ENCODE results near the gene TNRC6C. TPM values are rescaled to one million over a fixed set of nuclear protein-coding genes. Genes with fewer than 3 reads are reported as not detected.

TNRC6C gene
- total RNA-seq, 1 donor from 2014 or later = 27.0 TPM

DNA sequence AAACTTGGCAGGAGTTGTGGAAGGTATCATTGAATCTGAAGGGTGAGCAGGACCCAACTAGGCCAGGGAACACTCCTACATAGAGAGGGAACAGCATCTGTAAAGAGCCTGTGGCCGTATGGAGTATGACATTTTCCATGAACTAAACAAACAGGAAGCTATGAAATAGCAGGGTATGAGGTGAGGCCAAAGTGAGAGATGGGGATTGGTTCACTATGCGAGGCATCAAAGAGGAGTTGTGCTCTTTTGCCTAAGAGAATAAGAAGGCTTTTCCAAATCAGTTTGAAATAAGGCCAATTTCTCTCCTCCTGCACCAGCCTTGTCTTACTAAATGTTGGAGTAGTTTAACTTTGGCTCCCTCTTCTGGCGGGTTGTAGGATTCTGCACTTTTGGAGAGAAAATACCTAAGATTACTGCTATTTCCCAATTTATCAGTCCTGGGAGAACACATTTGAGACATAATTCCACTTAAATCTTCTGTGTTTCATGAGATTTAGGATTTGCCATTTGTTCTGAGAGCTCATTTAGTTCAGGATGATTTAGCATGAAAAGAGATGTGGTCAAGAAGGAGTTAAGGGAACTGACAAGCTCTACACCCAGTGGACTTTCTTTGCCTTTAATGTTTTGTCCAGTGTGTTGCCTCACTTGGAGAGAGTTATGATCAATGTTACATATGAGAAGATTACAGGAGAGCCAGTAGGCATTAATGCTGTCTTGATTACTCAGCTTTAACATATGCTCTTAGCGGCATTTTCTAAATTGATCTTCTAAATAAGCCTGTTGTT lies 55.4 kb downstream of the TNRC6C start:
- H3K4me1 Mint-ChIP-seq = no peaks in the 10 kb centered on the region

DNA sequence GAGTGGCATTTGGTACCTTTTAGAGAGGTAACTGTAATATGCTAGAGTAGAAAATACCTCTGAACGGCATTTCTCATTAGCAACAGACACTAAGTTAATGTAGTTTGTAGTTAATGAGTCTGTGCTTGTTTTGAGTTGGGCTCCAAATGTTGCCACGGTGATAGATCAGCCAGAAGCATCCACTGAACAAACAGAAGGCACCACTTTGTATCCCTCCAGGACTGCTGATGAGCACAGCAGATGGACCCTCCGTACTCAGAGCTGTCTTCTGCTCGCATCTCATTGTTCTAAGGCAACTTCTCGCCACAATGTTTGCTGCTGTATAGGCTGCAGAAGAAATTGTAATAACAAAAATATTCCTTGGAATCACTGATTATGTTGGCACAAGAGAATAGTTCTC lies 56.1 kb downstream of the TNRC6C start:
- Mint-ChIP-seq H3K4me1 (no peaks in the 10 kb centered on the region), H3K36me3 (no peaks in the 10 kb centered on the region), H3K27ac (no peak overlapping the region), H3K27me3 (ENCODE audit: low read depth) (no peaks in the 10 kb centered on the region), H3K4me3 (no peak overlapping the region), H3K9me3 (no peaks in the 10 kb centered on the region)
- TF ChIP-seq, protein P1, sequence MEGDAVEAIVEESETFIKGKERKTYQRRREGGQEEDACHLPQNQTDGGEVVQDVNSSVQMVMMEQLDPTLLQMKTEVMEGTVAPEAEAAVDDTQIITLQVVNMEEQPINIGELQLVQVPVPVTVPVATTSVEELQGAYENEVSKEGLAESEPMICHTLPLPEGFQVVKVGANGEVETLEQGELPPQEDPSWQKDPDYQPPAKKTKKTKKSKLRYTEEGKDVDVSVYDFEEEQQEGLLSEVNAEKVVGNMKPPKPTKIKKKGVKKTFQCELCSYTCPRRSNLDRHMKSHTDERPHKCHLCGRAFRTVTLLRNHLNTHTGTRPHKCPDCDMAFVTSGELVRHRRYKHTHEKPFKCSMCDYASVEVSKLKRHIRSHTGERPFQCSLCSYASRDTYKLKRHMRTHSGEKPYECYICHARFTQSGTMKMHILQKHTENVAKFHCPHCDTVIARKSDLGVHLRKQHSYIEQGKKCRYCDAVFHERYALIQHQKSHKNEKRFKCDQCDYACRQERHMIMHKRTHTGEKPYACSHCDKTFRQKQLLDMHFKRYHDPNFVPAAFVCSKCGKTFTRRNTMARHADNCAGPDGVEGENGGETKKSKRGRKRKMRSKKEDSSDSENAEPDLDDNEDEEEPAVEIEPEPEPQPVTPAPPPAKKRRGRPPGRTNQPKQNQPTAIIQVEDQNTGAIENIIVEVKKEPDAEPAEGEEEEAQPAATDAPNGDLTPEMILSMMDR (IDR thresholded peaks at IDR 0.05; ENCODE audit: unreplicated experiment) = no peak
- no peak for DNase-seq (ENCODE audit: low spot score in 2 of 2, unreplicated experiment in 2 of 2)

More for the DNA sequence above, 55.4 kb downstream of the TNRC6C start:
- no peak overlapping the region for H3K4me3 Mint-ChIP-seq
- no peaks in the 10 kb centered on the region for H3K36me3 Mint-ChIP-seq
- no peaks in the 10 kb centered on the region for H3K9me3 Mint-ChIP-seq
- peak in 1 of 2 experiments; percentile 49 for DNase-seq (ENCODE audit: low spot score in 2 of 2, unreplicated experiment in 2 of 2)
- no peak overlapping the region for H3K27ac Mint-ChIP-seq
- H3K27me3 Mint-ChIP-seq (ENCODE audit: low read depth) = no peaks in the 10 kb centered on the region
- TF ChIP-seq, protein P1 (IDR thresholded peaks at IDR 0.05; ENCODE audit: unreplicated experiment) = peak; percentile 65

DNA sequence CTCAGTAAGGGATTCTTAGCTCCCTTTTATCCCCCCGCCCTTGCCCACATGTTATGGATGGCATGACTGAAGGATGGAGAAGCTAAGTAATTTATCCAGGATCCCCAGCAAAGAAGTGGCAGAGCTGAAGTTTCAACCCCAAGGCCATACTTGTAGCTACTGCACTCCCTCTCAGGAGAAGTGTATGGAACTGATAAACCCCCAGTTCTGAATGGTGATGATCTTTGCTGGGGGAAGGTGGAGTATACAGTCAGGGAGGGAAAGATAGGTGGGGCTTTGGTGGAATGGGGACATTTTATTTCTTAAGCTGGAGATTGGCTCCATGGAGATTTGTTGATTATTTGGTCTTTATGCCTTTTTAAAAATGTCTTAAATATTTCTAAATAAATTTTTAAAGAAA lies 58.3 kb downstream of the TNRC6C start:
- Mint-ChIP-seq H3K4me3 (no peak overlapping the region), H3K9me3 (no peaks in the 10 kb centered on the region), H3K27me3 (ENCODE audit: low read depth) (no peaks in the 10 kb centered on the region), H3K4me1 (no peaks in the 10 kb centered on the region), H3K27ac (no peak overlapping the region), H3K36me3 (no peaks in the 10 kb centered on the region)
- DNase-seq (ENCODE audit: low spot score in 2 of 2, unreplicated experiment in 2 of 2) = no peak
- TF ChIP-seq, protein P1 (IDR thresholded peaks at IDR 0.05; ENCODE audit: unreplicated experiment) = no peak

DNA sequence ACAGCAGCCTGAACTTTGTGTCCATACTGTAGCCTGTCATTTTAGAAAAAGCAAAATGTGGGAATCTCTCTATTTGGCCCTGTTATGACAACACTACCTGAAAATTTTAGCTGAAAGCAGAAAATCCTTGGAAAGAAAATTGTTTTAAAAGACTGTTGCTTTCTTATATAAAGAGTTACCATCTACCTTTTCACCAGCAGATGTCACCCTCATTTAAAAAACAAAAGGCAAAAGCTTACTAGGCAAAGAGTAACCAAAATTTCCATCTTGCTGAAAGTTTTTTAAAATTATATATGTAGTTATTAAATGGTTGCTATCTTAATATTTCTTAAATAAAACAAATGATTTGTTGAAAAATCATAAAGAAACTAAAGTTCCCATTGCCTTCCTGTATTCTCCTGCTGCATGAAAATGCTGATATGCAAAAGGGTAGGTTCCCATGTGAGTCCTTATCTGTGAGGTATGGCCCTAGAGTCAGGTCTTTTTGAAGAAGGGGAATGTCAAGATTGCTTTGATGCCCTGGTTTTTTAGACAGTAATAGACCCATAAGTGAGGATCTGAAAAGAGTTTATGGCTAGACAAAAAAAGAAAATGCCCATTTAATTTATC lies 61.0 kb downstream of the TNRC6C start:
- Mint-ChIP-seq H3K27ac (no peak overlapping the region), H3K9me3 (no peaks in the 10 kb centered on the region), H3K4me1 (no peaks in the 10 kb centered on the region), H3K36me3 (no peaks in the 10 kb centered on the region), H3K4me3 (no peak overlapping the region), H3K27me3 (ENCODE audit: low read depth) (no peaks in the 10 kb centered on the region)
- no peak for DNase-seq (ENCODE audit: low spot score in 2 of 2, unreplicated experiment in 2 of 2)
- TF ChIP-seq, protein P1 (IDR thresholded peaks at IDR 0.05; ENCODE audit: unreplicated experiment) = peak; percentile 59

DNA sequence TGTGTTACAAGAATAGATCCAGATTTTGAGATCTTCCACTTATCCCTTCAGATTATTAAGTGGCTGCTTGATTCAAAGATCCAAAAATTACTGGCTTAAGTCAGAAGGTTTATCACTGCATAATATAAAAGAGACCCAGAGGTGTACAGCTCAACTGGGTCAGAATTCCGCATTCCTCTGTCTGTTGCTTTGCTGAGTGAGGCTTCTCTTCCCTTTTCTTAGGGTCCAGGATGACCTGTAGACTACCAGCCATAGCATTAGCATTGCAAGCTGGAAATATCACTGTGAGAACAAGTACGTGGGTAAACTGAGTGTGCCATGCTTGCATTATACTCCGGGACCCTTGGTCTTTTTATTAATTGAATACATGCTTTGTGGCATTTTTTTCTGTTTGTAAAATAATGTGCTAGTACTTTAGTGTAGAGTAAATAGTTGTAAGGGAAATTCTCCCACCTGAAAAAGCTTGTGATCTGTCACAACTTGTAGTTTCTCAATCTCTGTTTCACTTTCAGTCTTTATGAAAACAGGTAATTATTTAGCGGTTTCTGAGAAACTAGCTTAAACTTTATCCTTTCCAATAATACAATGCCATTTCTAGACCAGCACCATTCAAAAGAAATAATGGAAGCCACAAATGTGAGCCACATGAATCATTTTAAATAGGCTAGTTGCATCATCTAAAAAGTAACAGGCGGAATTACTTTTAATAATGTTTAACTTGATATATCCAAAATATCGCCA lies 61.6 kb downstream of the TNRC6C start:
- H3K27me3 Mint-ChIP-seq (ENCODE audit: low read depth) = no peaks in the 10 kb centered on the region
- no peaks in the 10 kb centered on the region for H3K9me3 Mint-ChIP-seq
- no peaks in the 10 kb centered on the region for H3K4me1 Mint-ChIP-seq
- H3K4me3 Mint-ChIP-seq = no peak overlapping the region
- H3K27ac Mint-ChIP-seq = no peak overlapping the region
- TF ChIP-seq, protein P1 (IDR thresholded peaks at IDR 0.05; ENCODE audit: unreplicated experiment) = no peak
- H3K36me3 Mint-ChIP-seq = no peaks in the 10 kb centered on the region
- no peak for DNase-seq (ENCODE audit: low spot score in 2 of 2, unreplicated experiment in 2 of 2)
